Ascending aorta (tissue), 2 donors: Measurements from ENCODE around the gene PM20D2. TPM values are rescaled to one million over a fixed set of nuclear protein-coding genes. Genes with fewer than 3 reads are reported as not detected.

Source experiments
- DNase-seq, 2 donors: peaks; one replicate each; pipeline ENCODE4 v3.0.0-alpha.2; 2019; ENCODE audit warnings: low spot score in 2 of 2
- H3K27ac ChIP-seq, 2 donors: fragments of 200-600 bp; sonication (generic); one replicate each; pipeline ENCODE4 v1.5.1; 2016 to 2017; ENCODE audit warnings: mild to moderate bottlenecking in 1 of 2
- H3K27me3 ChIP-seq: fragments of 200-600 bp; sonication (generic); one replicate; pipeline ENCODE4 v1.5.1; 2017
- H3K36me3 ChIP-seq, 2 donors: fragments of 200-600 bp; sonication (generic); one replicate each; pipeline ENCODE4 v1.5.1; 2016
- H3K4me1 ChIP-seq, 2 donors: fragments of 200-600 bp; sonication (generic); one replicate each; pipeline ENCODE4 v1.5.1; 2016 to 2017; ENCODE audit warnings: mild to moderate bottlenecking in 1 of 2
- H3K4me3 ChIP-seq, 2 donors: fragments of 200-600 bp; sonication (generic); one replicate each; pipeline ENCODE4 v1.5.1; 2016 to 2017; ENCODE audit warnings: mild to moderate bottlenecking in 1 of 2
- H3K9me3 ChIP-seq, 2 donors: fragments of 200-600 bp; sonication (generic); one replicate each; pipeline ENCODE4 v1.5.1; 2016
- CTCF ChIP-seq, 3 experiments: fragments of 200-600 bp in 2 of 3; fragments of 450-650 bp in 1 of 3; sonication (generic) in 2 of 3; IDR thresholded peaks; one replicate each; pipeline ENCODE4 v1.5.1; 2016 to 2019; ENCODE audit warnings: antibody characterized with exemption in 3 of 3, mild to moderate bottlenecking in 1 of 3, moderate library complexity in 1 of 3
- intact Hi-C: fragments of 100-400 bp; cut with DNase I; formaldehyde crosslinking; loops from one replicate; pipeline ENCODE4 v1.15.1; 2023
- total RNA-seq: library from RNA; depleted of rRNA; stranded (reverse); fragments of >200 nt; gene quantifications from one replicate; pipeline ENCODE4 v1.1.0, GENCODE V29; 2016

PM20D2 gene
- total RNA-seq, 1 donor from 2014 or later = 8.8 TPM

GRCh38 chr6:89204096-89204495 is 58.2 kb downstream of the PM20D2 start:
- Histone ChIP-seq H3K4me1 (peaks cover 0 to 9% of the 10 kb centered on the region in 2 donors), H3K9me3 (no peaks in the 10 kb centered on the region), H3K27me3 (no peaks in the 10 kb centered on the region), H3K4me3 (no peak overlapping the region), H3K36me3 (no peaks in the 10 kb centered on the region), H3K27ac (no peak overlapping the region)
- no peak for DNase-seq
- TF ChIP-seq CTCF (IDR thresholded peaks at IDR 0.05) = no peak
- intact Hi-C loops = no loop called here

GRCh38 chr6:89205819-89206218 is 60.0 kb downstream of the PM20D2 start:
- peak overlapping the region; percentile 37 to 45 for H3K27ac ChIP-seq
- intact Hi-C loops = no loop called here

GRCh38 chr6:89208551-89208950 is 62.7 kb downstream of the PM20D2 start:
- H3K36me3 ChIP-seq = no peaks in the 10 kb centered on the region
- no peak for DNase-seq
- intact Hi-C loops = no loop called here
- no peaks in the 10 kb centered on the region for H3K27me3 ChIP-seq
- no peaks in the 10 kb centered on the region for H3K9me3 ChIP-seq
- no peak for TF ChIP-seq CTCF (IDR thresholded peaks at IDR 0.05)
- H3K4me3 ChIP-seq = no peak overlapping the region
- peaks cover 0 to 9% of the 10 kb centered on the region in 2 donors for H3K4me1 ChIP-seq
- no peak overlapping the region for H3K27ac ChIP-seq

More at GRCh38 chr6:89205819-89206218, 60.0 kb downstream of the PM20D2 start:
- Histone ChIP-seq H3K27me3 (no peaks in the 10 kb centered on the region), H3K4me1 (peaks cover 0 to 9% of the 10 kb centered on the region in 2 donors), H3K9me3 (no peaks in the 10 kb centered on the region), H3K36me3 (no peaks in the 10 kb centered on the region), H3K4me3 (no peak overlapping the region)
- DNase-seq = no peak
- TF ChIP-seq CTCF (IDR thresholded peaks at IDR 0.05) = no peak

- no peaks in the 10 kb centered on the region for H3K27me3 ChIP-seq
- intact Hi-C loops = no loop called here
- no peak overlapping the region for H3K4me3 ChIP-seq
- peaks cover 0 to 9% of the 10 kb centered on the region in 2 donors for H3K4me1 ChIP-seq
- DNase-seq = no peak
- H3K36me3 ChIP-seq = no peaks in the 10 kb centered on the region
- no peak for TF ChIP-seq CTCF (IDR thresholded peaks at IDR 0.05)
- H3K9me3 ChIP-seq = no peaks in the 10 kb centered on the region
- no peak overlapping the region for H3K27ac ChIP-seq
These were observed 63.6 kb downstream of the PM20D2 start for GRCh38 chr6:89209457-89209856.

- TF ChIP-seq CTCF (IDR thresholded peaks at IDR 0.05) = no peak
- Histone ChIP-seq H3K4me1 (no peaks in the 10 kb centered on the region), H3K27me3 (no peaks in the 10 kb centered on the region), H3K4me3 (no peak overlapping the region), H3K27ac (no peak overlapping the region), H3K36me3 (no peaks in the 10 kb centered on the region), H3K9me3 (no peaks in the 10 kb centered on the region)
- no peak for DNase-seq
- intact Hi-C loops = no loop called here
These were observed 66.6 kb downstream of the PM20D2 start for GRCh38 chr6:89212472-89212871.

GRCh38 chr6:89214197-89214596 is 68.3 kb downstream of the PM20D2 start:
- H3K9me3 ChIP-seq = no peaks in the 10 kb centered on the region
- no peak for TF ChIP-seq CTCF (IDR thresholded peaks at IDR 0.05)
- intact Hi-C loops = no loop called here
- no peaks in the 10 kb centered on the region for H3K27me3 ChIP-seq
- H3K4me3 ChIP-seq = no peak overlapping the region
- peaks cover 0 to 6% of the 10 kb centered on the region in 2 donors for H3K4me1 ChIP-seq
- no peaks in the 10 kb centered on the region for H3K36me3 ChIP-seq
- no peak for DNase-seq
- no peak overlapping the region for H3K27ac ChIP-seq
